ENCODE data around the gene MAK. TPM values are rescaled to one million over a fixed set of nuclear protein-coding genes. Genes with fewer than 3 reads are reported as not detected.
"Not testable (repeated sequence)": the region's sequence is repeated elsewhere in the genome, so short reads cannot be mapped to it uniquely, and the experiment has no call there.

MAK gene
- polyA plus RNA-seq, 4 donors = 0.99 to 3.0 (median 2.0) TPM

- DNase-seq (ENCODE audit: low read depth in 4 of 4, low spot score in 2 of 4) = no peak
Measured at GRCh38 chr6:10793695-10794094, 44.6 kb downstream of the MAK start.

- DNase-seq (ENCODE audit: low read depth in 4 of 4, low spot score in 2 of 4) = no peak
Measured at GRCh38 chr6:10793035-10793434, 45.3 kb downstream of the MAK start.

- DNase-seq (ENCODE audit: low read depth in 4 of 4, low spot score in 2 of 4) = no peak
Measured at GRCh38 chr6:10792101-10792500, 46.2 kb downstream of the MAK start.

- no peak for DNase-seq (ENCODE audit: low read depth in 4 of 4, low spot score in 2 of 4)
Measured at GRCh38 chr6:10791673-10792072, 46.7 kb downstream of the MAK start.

- no peak for DNase-seq (ENCODE audit: low read depth in 4 of 4, low spot score in 2 of 4)
Measured at GRCh38 chr6:10779076-10779475, 59.3 kb downstream of the MAK start.

GRCh38 chr6:10778230-10778629 lies 60.1 kb downstream of the MAK start:
- no peak for DNase-seq (ENCODE audit: low read depth in 4 of 4, low spot score in 2 of 4)

DNA sequence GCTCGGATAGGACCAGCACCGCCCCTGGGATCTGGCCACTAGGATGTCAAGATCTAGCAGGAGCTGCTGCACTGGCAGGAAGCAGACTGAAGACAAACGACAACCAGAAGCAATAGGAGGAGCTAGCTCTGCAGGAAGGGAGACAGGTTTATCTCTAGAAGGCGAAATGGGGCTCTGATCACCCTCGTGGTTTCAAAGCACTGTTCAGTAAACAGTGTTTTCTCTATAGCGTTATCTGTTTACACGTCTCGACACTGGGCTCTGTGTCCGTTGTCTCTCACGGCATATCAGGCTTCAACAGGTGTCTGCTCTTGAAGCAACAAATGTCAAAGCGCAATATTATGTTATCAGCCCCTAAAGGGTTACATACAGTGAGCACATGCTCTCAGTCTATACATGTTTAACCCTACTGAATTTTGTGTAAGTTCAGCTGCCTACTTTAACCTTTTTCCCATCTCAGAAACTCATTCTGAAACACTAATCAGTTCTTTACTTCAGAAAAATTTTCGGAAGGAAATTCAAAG lies 66.9 kb downstream of the MAK start:
- DNase-seq (ENCODE audit: low read depth in 4 of 4, low spot score in 2 of 4) = no peak

DNA sequence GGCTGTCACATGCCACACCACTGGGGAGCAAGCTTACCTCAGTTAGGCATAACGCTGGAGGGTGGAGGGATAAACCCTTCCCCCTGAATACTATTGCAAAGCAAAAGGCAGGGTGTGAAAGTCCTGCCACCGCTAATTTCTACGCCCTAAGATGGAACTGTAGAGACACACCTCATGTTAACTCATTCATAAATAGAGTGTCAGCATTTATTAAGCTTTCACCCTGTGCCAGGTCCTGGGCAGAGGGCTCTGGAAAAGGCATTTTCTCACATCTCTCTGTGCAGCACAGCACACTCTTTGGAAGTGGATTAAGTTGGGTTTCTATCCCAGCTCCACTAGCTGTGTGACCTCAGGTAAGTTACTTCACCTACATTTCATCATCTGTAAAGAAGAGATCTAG lies 68.9 kb downstream of the MAK start:
- no peak for DNase-seq (ENCODE audit: low read depth in 4 of 4, low spot score in 2 of 4)

DNA sequence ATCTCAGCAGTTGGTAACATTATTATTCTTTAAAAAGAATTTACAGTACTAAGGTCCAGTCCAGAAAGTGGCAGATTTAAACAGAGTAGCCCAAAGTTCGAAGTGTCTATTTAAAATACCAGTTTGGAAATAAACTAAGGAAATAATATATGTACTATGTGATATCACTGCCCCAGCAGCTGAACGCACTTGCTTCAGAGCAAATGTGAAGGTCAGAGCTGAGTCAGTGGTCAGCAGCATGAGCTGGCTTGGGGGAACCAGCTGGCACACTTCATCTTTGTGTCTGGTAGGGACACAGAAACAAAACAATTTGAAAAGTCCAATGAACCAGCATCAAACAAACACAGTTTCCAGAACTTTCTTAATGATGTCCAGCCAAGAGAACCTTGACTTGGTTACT lies 75.3 kb downstream of the MAK start:
- DNase-seq (ENCODE audit: low read depth in 4 of 4, low spot score in 2 of 4) = no peak

DNA sequence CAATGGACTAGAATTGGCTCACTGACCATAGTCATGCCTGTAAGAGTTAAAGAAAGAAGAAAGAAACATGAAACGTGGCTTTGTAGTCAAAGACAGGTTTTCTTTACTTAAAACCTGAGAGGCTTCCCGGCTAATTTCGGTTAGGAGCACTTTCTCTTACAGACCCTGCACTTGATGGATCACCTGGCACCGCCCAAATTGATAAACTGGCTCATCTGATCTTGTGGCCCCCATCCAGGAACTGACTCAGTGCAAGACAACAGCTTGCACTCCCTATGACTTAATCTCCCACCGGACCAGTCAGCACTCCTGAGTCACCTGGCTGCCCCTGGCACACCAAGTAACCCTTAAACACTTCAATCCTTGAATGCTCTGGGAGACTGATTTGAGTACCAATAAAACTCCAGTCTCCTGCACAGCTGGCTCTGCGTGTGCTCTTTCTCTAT lies 78.4 kb downstream of the MAK start:
- DNase-seq (ENCODE audit: low read depth in 4 of 4, low spot score in 2 of 4) = no peak

- no peak for DNase-seq (ENCODE audit: low read depth in 4 of 4, low spot score in 2 of 4)
Measured at GRCh38 chr6:10759312-10759839, 79.0 kb downstream of the MAK start.

GRCh38 chr6:10756085-10756484 lies 82.3 kb downstream of the MAK start:
- DNase-seq (ENCODE audit: low read depth in 4 of 4, low spot score in 2 of 4) = no peak

- not testable (repeated sequence) for DNase-seq (ENCODE audit: low read depth in 4 of 4, low spot score in 2 of 4)
Measured at GRCh38 chr6:10751757-10752156, 86.6 kb downstream of the MAK start.

- not testable (repeated sequence) for DNase-seq (ENCODE audit: low read depth in 4 of 4, low spot score in 2 of 4)
Measured at GRCh38 chr6:10750568-10750967, 87.8 kb downstream of the MAK start.

DNA sequence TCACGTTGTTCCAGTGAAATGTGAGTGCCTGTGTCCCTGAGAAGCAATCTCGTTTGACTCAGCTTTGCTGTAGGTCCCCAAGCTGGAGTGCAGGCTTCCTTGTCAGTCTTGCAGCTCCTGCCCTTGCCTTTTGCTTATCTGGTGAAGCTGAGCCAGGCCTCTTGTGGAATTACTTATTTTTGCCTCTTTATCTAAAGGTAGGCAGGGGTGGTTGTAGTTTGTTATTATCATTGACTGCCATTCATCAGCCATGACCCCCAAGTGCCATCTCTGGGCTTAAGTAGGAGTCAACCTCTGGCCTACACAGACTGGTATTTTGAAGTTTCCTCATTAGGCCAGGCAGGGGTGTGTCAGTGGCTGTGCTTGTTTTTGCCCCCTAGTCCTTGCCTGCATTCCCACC lies 88.6 kb downstream of the MAK start:
- DNase-seq (ENCODE audit: low read depth in 4 of 4, low spot score in 2 of 4) = no peak

- DNase-seq (ENCODE audit: low read depth in 4 of 4, low spot score in 2 of 4) = peak; percentile 83 to 96 (median 95)
Measured at GRCh38 chr6:10747251-10747972, 90.9 kb downstream of the MAK start, which contains the start of gene TMEM14B. TMEM14B (plus strand) TSS chr6:10747805; CDS start chr6:10749246, 1,441 bp downstream.

DNA sequence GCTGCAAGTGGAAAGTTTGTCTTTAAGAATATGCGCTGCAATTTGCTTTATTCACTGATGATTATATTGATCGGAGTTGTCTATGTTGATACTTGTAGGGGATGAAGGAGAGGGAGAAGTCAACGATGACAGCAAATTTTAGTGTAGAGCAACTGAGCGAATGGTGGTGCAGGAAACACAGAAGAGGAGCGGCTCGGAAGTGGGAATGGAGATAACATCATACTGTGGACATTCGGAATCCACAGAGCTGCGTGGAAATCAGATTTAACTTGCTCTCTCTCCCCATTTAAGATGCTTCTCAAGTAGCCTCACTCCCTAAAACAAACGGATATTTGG lies 91.5 kb downstream of the MAK start:
- no peak for DNase-seq (ENCODE audit: low read depth in 4 of 4, low spot score in 2 of 4)

- DNase-seq (ENCODE audit: low read depth in 4 of 4, low spot score in 2 of 4) = no peak
Measured at GRCh38 chr6:10745116-10745515, 93.2 kb downstream of the MAK start.

DNA sequence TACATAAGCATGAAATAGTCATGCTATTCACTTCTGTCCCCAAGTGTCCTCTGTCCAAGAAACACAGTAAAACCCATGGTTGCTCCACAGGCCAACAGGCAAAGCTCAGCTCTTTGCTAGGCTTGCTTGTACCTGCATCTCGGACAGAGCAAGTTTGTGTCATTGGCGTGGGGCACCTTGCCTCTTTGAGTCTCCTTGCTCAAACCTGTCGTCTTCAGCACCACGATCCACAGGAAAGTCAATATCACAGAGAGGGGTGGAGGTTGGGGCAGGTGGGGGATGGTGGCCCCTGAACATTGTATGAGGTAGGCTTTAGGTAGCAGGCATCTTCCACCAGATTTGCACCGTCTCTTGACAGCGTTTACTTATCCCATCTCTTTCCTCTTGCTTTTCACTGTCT lies 94.8 kb downstream of the MAK start:
- no peak for DNase-seq (ENCODE audit: low read depth in 4 of 4, low spot score in 2 of 4)

GRCh38 chr6:10742251-10742650 lies 96.1 kb downstream of the MAK start:
- no peak for DNase-seq (ENCODE audit: low read depth in 4 of 4, low spot score in 2 of 4)

DNA sequence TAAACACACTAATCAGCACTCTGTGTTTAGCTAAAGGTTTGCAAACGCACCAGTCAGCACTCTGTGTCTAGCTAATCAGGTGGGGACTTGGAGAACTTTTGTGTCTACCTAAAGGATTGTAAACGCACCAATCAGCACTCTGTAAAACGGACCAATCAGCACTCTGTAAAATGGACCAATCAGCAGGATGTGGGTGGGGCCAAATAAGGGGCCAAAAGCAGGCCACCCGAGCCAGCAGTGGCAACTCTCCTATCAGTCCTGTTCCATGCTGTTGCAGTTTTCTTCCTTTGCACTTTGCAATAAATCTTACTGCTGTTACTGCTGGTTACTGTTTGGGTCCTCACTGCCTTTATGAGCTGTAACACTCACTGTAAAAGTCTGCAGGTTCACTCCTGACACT lies 96.7 kb downstream of the MAK start:
- not testable (repeated sequence) for DNase-seq (ENCODE audit: low read depth in 4 of 4, low spot score in 2 of 4)

GRCh38 chr6:10740061-10740460 lies 98.3 kb downstream of the MAK start:
- no peak for DNase-seq (ENCODE audit: low read depth in 4 of 4, low spot score in 2 of 4)
